22Rv1 (cell line): ENCODE measurements around the gene ITM2C.

ENCODE experiments used
- ZFX ChIP-seq: fragments of 450-650 bp; IDR thresholded peaks from 2 replicates; pipeline ENCODE4 v1.6.1; 2017; ENCODE audit warnings: antibody characterized with exemption, borderline replicate concordance
- TF ChIP-seq, protein P1 (sequence below): fragments of 450-650 bp; IDR thresholded peaks from 2 replicates; pipeline ENCODE4 v1.5.1; 2017; ENCODE audit warnings: mild to moderate bottlenecking

DNA sequence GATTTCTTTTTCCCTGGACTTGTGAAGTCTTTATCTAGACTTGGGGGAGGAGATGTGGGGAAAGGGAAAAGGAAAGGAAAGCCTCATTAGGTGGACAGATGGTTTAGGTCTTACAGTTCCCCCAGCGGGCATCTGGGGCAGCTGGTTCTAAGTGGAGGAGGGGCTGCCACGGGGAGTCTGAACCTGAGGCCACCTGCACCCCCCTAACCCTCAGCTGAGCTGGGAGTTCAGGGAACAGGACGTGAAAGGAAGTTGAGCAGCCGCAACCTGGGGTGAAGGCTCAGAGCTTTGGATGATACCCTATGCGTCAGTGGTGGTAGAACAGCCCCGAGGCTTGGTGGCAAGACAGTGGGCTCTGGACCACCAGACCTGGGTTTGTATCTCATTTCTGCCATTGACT is 26.8 kb downstream of the ITM2C start:
- TF ChIP-seq, protein P1, sequence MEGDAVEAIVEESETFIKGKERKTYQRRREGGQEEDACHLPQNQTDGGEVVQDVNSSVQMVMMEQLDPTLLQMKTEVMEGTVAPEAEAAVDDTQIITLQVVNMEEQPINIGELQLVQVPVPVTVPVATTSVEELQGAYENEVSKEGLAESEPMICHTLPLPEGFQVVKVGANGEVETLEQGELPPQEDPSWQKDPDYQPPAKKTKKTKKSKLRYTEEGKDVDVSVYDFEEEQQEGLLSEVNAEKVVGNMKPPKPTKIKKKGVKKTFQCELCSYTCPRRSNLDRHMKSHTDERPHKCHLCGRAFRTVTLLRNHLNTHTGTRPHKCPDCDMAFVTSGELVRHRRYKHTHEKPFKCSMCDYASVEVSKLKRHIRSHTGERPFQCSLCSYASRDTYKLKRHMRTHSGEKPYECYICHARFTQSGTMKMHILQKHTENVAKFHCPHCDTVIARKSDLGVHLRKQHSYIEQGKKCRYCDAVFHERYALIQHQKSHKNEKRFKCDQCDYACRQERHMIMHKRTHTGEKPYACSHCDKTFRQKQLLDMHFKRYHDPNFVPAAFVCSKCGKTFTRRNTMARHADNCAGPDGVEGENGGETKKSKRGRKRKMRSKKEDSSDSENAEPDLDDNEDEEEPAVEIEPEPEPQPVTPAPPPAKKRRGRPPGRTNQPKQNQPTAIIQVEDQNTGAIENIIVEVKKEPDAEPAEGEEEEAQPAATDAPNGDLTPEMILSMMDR: no peak
- TF ChIP-seq ZFX: no peak
